Breast epithelium (tissue), 3 donors: ENCODE results near the gene TEAD1.

Experiments used
- CTCF ChIP-seq, 3 donors: fragments of 450-650 bp; IDR thresholded peaks; one replicate each; pipeline ENCODE4 v1.5.1; 2016 to 2017; ENCODE audit warnings: antibody characterized with exemption in 3 of 3, mild to moderate bottlenecking in 3 of 3, moderate library complexity in 3 of 3
- POLR2A ChIP-seq: fragments of 450-650 bp; IDR thresholded peaks from one replicate; pipeline ENCODE4 v1.6.1; 2016; ENCODE audit warnings: antibody characterized with exemption, mild to moderate bottlenecking, moderate library complexity
- POLR2AphosphoS5 ChIP-seq, 3 donors: sonication (generic); formaldehyde crosslinking; IDR thresholded peaks; one replicate each; pipeline ENCODE4 v1.6.1; 2017; ENCODE audit warnings: antibody characterized with exemption in 3 of 3

GRCh38 chr11:12673924-12674570, at the start of gene TEAD1:
- TF ChIP-seq POLR2AphosphoS5 (IDR thresholded peaks at IDR 0.05): peak; percentile 79 to 95 (median 86)
- TF ChIP-seq CTCF (IDR thresholded peaks at IDR 0.05): no peak
- peak; percentile 73 for TF ChIP-seq POLR2A
